Mesodermal cell (in vitro differentiated cells): Measurements from ENCODE around the gene ABHD15.

ENCODE experiments used
- H3K27ac ChIP-seq: 2 replicates; pipeline ENCODE4 v1.7.0; 2013; ENCODE audit warnings: mild to moderate bottlenecking, low read depth, low read length, moderate library complexity; ENCODE audit not compliant: severe bottlenecking
- H3K36me3 ChIP-seq: 2 replicates; pipeline ENCODE4 v1.7.1; 2013; ENCODE audit warnings: mild to moderate bottlenecking, low read length, moderate library complexity; ENCODE audit not compliant: control insufficient read depth, insufficient read depth
- H3K4me1 ChIP-seq: one replicate; pipeline ENCODE4 v1.7.1; 2013; ENCODE audit warnings: mild to moderate bottlenecking, low read length; ENCODE audit not compliant: insufficient read depth, control insufficient read depth, poor library complexity, severe bottlenecking
- H3K4me3 ChIP-seq: 2 replicates; pipeline ENCODE4 v1.7.0; 2013; ENCODE audit warnings: low read length, control low read depth, mild to moderate bottlenecking; ENCODE audit not compliant: insufficient read depth, poor library complexity, severe bottlenecking; ENCODE audit errors: extremely low read depth
- H3K9me3 ChIP-seq: 2 replicates; pipeline ENCODE4 v1.7.1; 2013; ENCODE audit warnings: mild to moderate bottlenecking, low read length, moderate library complexity; ENCODE audit not compliant: control insufficient read depth
- WGBS, 2 experiments: methylation state at CpG; one replicate each; pipeline ENCODE4 v1.1.5; 2013; ENCODE audit warnings: missing lambda C conversion rate in 2 of 2; ENCODE audit not compliant: insufficient coverage in 2 of 2; 5-methylcytosine and 5-hydroxymethylcytosine counted together

Gene ABHD15

DNA sequence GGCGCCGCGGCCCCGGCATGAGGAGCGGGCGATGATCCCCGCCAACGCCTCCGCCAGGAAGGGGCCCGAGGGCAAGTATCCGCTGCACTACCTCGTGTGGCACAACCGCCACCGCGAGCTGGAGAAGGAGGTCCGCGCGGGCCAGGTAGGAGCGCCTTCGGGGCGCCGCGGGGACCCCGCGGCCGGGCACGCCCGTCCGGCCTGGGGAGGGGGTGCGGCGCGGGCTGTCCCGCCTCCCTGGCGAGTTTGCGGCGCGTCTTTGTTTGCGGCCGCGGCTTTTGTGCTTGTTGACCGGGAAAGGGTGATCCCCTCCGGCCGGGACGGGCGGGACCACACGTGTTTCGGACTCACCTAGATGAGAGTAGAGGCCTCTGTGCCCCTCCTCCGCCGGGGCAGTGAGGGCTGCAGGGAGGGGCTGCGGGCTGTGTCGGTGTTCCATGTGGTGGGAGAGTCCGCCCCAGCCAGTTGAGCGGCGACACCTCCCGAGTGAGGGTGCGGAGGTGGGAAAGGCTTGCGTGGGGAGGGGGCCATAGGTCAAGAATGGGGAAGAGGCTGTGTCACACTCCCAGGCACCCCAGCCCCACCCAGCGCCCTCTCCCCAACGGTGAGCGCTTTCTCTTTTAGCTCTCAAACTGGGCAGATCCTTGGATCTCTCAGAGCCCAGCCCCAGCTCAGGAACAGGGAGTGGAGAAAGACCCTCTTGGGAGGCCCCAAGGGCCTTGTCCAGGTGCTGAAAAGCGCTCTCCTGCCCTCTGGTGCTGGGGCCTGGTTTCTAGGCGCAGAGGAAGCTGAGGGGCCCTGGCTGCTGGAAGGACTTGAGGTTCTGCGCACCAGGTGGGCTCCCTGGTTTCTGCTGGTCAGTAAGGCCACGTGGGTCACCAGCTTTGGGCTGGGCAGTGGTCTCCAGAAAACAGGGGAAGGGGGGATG is 27.0 kb upstream of the ABHD15 start:
- Histone ChIP-seq H3K27ac (no peak overlapping the region), H3K9me3 (no peaks in the 10 kb centered on the region), H3K4me1 (peaks cover 56% of the 10 kb centered on the region), H3K36me3 (no peaks in the 10 kb centered on the region), H3K4me3 (peak overlapping the region; percentile 60)
- WGBS, 2 experiments: 1 to 3% methylated on average over 44 to 48 of the region's 64 CpGs

DNA sequence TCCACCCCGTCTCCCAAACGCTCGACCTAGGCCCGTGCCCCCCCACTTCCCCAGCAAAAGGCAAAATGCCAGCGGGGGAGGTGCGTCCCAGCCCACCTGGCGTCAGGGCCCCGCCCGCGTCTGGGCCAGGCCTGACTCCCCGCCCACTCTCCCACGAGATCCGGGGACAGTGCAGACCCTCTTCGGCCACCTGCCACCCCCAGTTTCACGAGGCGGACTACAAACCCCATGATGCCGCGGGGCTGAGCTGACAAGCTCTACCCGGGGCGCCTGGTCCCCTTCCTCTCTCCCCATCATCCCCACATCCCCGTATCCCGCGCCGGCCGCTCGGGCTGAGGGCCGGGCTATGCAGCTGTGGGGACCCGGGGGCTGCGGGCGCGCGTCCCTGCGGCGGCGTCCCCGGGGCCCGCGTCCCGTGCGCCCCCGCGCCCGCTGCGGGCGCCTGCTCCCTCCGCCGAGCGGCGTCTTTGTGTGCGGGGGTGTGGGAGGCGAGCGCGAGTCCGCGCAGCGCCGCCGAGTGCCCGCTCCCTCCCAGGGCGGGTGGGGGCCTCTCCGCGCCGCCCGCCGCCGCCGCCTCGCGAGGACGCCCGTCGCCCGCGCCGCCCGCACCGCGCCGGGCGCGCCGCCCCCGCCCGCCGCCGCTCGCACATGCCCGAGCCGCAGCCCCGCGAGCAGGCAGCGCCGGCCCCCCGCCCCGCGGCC is 26.2 kb upstream of the ABHD15 start, which contains the start of gene ANKRD13B:
Gene ANKRD13B, plus strand, starts transcription at position 283 of the 702 bp plus-strand sequence. CDS start 490 bp downstream, outside the sequence.
- peak within 1 kb of the TSS; percentile 60 for H3K4me3 ChIP-seq
- H3K4me1 ChIP-seq: peaks cover 58% of the 10 kb centered on the region
- 1 to 2% methylated on average over 18 to 25 of the region's 96 CpGs for WGBS, 2 experiments
- H3K9me3 ChIP-seq: no peaks in the 10 kb centered on the region
- H3K36me3 ChIP-seq: no peaks in the 10 kb centered on the region
- H3K27ac ChIP-seq: peak within 1 kb of the TSS; percentile 36

- peaks cover 7% of the 10 kb centered on the region for H3K36me3 ChIP-seq
- H3K4me1 ChIP-seq: peaks cover 58% of the 10 kb centered on the region
- H3K4me3 ChIP-seq: peak overlapping the region; percentile 41
- 3 to 10% methylated on average over 5 to 9 of the region's 25 CpGs for whole genome bisulfite sequencing, 2 experiments
- H3K27ac ChIP-seq: peak overlapping the region; percentile 36
- H3K9me3 ChIP-seq: no peaks in the 10 kb centered on the region
Observed at GRCh38 chr17:29591737-29592608, 25.1 kb upstream of the ABHD15 start.

DNA sequence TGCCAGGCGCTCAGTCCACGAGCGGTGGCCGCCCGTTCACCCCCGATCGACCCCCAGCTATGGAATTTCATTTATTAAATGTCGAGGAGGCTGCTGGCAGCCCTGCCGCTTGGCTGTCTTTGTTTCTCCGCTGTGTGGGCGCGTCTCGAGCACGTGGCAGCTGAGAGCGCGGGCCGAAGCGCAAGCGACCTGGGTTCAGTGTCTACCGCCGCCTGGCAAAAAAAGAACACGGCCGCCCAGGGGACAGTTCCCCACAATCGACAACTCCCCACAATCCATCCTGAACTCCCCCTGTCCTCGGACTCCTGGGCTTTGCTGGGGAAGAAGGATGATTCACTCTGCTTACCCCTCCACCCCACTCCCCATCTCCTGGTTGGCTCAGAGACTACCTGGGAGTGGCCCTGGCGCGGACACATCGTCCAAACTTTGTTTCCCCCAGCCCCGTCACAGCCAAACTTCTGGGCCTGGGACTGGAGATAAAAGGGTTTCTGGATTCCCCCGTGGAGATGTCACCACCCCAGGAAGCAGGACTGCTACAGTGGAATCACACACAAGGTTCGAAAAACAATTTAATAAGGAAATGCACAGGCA is 24.4 kb upstream of the ABHD15 start:
- Histone ChIP-seq H3K4me3 (peak overlapping the region; percentile 41), H3K9me3 (no peaks in the 10 kb centered on the region), H3K27ac (no peak overlapping the region), H3K4me1 (peaks cover 53% of the 10 kb centered on the region), H3K36me3 (peaks cover 9% of the 10 kb centered on the region)
- WGBS, 2 experiments: 1 to 2% methylated on average over 14 to 20 of the region's 31 CpGs

GRCh38 chr17:29590411-29591145 is 23.7 kb upstream of the ABHD15 start:
- H3K36me3 ChIP-seq: peaks cover 9% of the 10 kb centered on the region
- WGBS, 2 experiments: 24 to 25% methylated on average over 14 to 17 of the region's 30 CpGs
- H3K9me3 ChIP-seq: no peaks in the 10 kb centered on the region
- H3K4me1 ChIP-seq: peaks cover 53% of the 10 kb centered on the region
- H3K4me3 ChIP-seq: peak overlapping the region; percentile 41
- H3K27ac ChIP-seq: no peak overlapping the region

- peaks cover 9% of the 10 kb centered on the region for H3K36me3 ChIP-seq
- H3K4me3 ChIP-seq: peak within 1 kb of the TSS; percentile 84
- H3K27ac ChIP-seq: peak within 1 kb of the TSS; percentile 13
- H3K4me1 ChIP-seq: peaks cover 54% of the 10 kb centered on the region
- WGBS, 2 experiments: 11 to 24% methylated on average over 23 to 45 of the region's 70 CpGs
- H3K9me3 ChIP-seq: no peaks in the 10 kb centered on the region
Observed at GRCh38 chr17:29589524-29590410, 22.9 kb upstream of the ABHD15 start, which contains the start of gene GIT1. Gene GIT1 (minus strand): TSS chr17:29589648. CDS start chr17:29589378, 270 bp downstream.

DNA sequence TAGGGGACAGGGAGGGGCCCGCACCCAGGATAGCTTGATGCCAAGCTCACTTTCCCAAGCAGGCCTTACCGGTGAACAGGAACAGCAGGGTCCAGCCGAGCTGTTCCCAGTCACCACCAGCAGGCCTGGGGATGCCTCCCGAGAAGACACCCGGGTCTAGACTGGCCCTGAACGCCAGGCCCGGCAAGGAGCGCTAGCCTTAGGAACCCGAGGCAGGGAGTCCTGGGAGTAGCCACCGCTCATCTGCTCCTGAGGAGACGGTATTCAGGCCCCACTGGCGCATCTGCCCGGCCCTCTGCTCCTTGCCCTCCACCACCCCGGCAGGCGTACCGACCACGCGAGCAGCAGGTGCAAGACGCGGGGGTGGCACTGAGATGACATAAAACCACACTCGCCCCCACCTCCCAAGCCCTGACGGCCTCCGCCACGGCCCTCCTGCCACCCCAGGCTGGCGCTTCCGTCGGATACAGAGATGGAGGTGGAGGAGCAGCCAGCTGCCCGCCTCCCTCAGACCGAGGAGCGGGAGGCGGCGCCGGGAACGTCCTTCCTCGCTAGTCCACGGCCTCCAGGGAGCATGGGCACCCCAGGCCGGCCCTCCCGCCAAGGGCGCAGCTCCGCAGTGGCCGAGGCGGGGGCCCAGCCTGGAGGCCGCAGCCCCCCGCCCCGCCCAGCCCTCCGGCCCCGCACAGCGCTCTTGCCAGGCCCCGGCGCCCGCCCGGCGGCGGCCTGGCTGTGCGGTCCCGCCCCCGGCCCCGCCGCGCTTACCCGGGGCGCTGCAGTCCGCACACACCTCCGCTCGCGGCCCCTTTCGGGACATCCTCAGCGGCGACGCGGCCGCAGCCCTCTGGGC is 21.9 kb upstream of the ABHD15 start:
- peak overlapping the region; percentile 13 for H3K27ac ChIP-seq
- peaks cover 12% of the 10 kb centered on the region for H3K36me3 ChIP-seq
- no peaks in the 10 kb centered on the region for H3K9me3 ChIP-seq
- H3K4me1 ChIP-seq: peaks cover 60% of the 10 kb centered on the region
- H3K4me3 ChIP-seq: peak overlapping the region; percentile 84
- WGBS, 2 experiments: 1% methylated on average over 57 to 63 of the region's 72 CpGs

- Histone ChIP-seq H3K9me3 (no peaks in the 10 kb centered on the region), H3K4me1 (peaks cover 60% of the 10 kb centered on the region), H3K4me3 (peak overlapping the region; percentile 84), H3K36me3 (peaks cover 17% of the 10 kb centered on the region), H3K27ac (no peak overlapping the region)
- 22 to 28% methylated on average over 5 of the region's 8 CpGs for WGBS, 2 experiments
Observed at GRCh38 chr17:29588017-29588561, 21.3 kb upstream of the ABHD15 start.
